ENCODE results near the gene SAMD4A. TPM values are rescaled to one million over a fixed set of nuclear protein-coding genes. Genes with fewer than 3 reads are reported as not detected.
"Not testable (repeated sequence)": the region's sequence is repeated elsewhere in the genome, so short reads cannot be mapped to it uniquely, and the experiment has no call there.

Gene SAMD4A
- total RNA-seq, 1 donor from 2014 or later: 66.0 TPM

GRCh38 chr14:54797986-54798385 lies 231.1 kb downstream of the SAMD4A start:
- no peaks in the 10 kb centered on the region for H3K36me3 ChIP-seq
- no peak for TF ChIP-seq CTCF (IDR thresholded peaks at IDR 0.05)
- H3K4me1 ChIP-seq: peaks cover 0 to 2% of the 10 kb centered on the region in 2 donors
- H3K27ac ChIP-seq: no peak overlapping the region
- H3K4me3 ChIP-seq: no peak overlapping the region
- intact Hi-C loops (cut with DNase I): no loop called here
- H3K27me3 ChIP-seq: no peaks in the 10 kb centered on the region
- no peak for DNase-seq (ENCODE audit: low spot score in 2 of 2)
- no peaks in the 10 kb centered on the region for H3K9me3 ChIP-seq

- no peaks in the 10 kb centered on the region for H3K9me3 ChIP-seq
- H3K36me3 ChIP-seq: no peaks in the 10 kb centered on the region
- TF ChIP-seq CTCF (IDR thresholded peaks at IDR 0.05): no peak
- no peak overlapping the region for H3K4me3 ChIP-seq
- H3K4me1 ChIP-seq: peaks cover 0 to 2% of the 10 kb centered on the region in 2 donors
- no peak overlapping the region for H3K27ac ChIP-seq
- intact Hi-C loops (cut with DNase I): no loop called here
- no peak for DNase-seq (ENCODE audit: low spot score in 2 of 2)
- no peaks in the 10 kb centered on the region for H3K27me3 ChIP-seq
Observed at GRCh38 chr14:54798465-54799124, 231.7 kb downstream of the SAMD4A start.

- H3K27ac ChIP-seq; intact Hi-C loops (cut with DNase I); H3K4me3 ChIP-seq; H3K27me3 ChIP-seq; H3K9me3 ChIP-seq; H3K36me3 ChIP-seq; H3K4me1 ChIP-seq; DNase-seq (ENCODE audit: low spot score in 2 of 2): not testable (repeated sequence)
Observed at GRCh38 chr14:54801482-54801881, 234.6 kb downstream of the SAMD4A start.

- Histone ChIP-seq H3K9me3 (no peaks in the 10 kb centered on the region), H3K36me3 (no peaks in the 10 kb centered on the region), H3K4me1 (peaks cover 3 to 7% of the 10 kb centered on the region in 2 donors), H3K4me3 (no peak overlapping the region), H3K27ac (no peak overlapping the region), H3K27me3 (no peaks in the 10 kb centered on the region)
- intact Hi-C loops (cut with DNase I): no loop called here
- no peak for DNase-seq (ENCODE audit: low spot score in 2 of 2)
- TF ChIP-seq CTCF (IDR thresholded peaks at IDR 0.05): no peak
Observed at GRCh38 chr14:54803396-54803795, 236.5 kb downstream of the SAMD4A start.

- intact Hi-C loops (cut with DNase I): loop anchor here (2.0 kb wide), 1 partner anchor 19 kb away; no protein-coding TSS in a partner anchor
Observed at GRCh38 chr14:54803926-54804537, 237.1 kb downstream of the SAMD4A start.

More at GRCh38 chr14:54803926-54804537, 237.1 kb downstream of the SAMD4A start:
- Histone ChIP-seq H3K36me3 (no peaks in the 10 kb centered on the region), H3K27ac (no peak overlapping the region), H3K4me3 (no peak overlapping the region), H3K9me3 (no peaks in the 10 kb centered on the region), H3K4me1 (peaks cover 3 to 7% of the 10 kb centered on the region in 2 donors), H3K27me3 (no peaks in the 10 kb centered on the region)
- no peak for DNase-seq (ENCODE audit: low spot score in 2 of 2)
- no peak for TF ChIP-seq CTCF (IDR thresholded peaks at IDR 0.05)
